Measurements from ENCODE around the gene MBNL1. TPM values are rescaled to one million over a fixed set of nuclear protein-coding genes. Genes with fewer than 3 reads are reported as not detected.

Gene MBNL1
- total RNA-seq, 1 experiment from 2014 or later: 117 TPM

DNA sequence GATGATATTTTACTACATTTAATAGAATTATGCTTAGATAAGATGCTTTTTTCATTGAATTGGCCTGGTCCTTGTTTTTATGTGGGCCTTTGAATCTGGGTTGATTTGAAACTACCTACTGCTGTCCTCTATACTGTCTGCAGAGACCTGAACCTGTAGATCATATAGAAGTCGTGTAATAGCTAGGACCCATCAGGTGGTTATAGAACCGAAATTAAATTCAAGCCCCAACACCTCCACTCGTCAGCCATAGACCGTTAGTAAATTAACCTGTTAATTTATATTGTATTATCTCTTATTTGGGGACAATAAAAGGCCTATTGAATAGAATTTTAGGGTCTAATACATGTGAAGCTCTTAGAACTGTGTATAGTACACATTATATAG, 108.4 kb downstream of the MBNL1 start:
- POLR2A ChIA-PET (ENCODE audit: low non-redundant PET): interaction anchor here (0.6 kb wide), 1 partner anchor 134 kb away, joined by 3 read pairs; no protein-coding TSS in a partner anchor
- no peaks in the 10 kb centered on the region for H3K27me3 ChIP-seq (replicated peaks; ENCODE audit: insufficient read depth, low read depth, low read length, poor library complexity)
- CTCF ChIA-PET: no interaction called here
- H3K4me3 ChIP-seq (ENCODE audit: low read depth, low read length, poor library complexity, severe bottlenecking): no peak overlapping the region
- no peak for DNase-seq (ENCODE audit: low spot score)
- BruUV-seq (replicated peaks): no TSS peak
- H3K36me3 ChIP-seq (ENCODE audit: insufficient read depth, low read length, poor library complexity, severe bottlenecking): no peaks in the 10 kb centered on the region
- intact Hi-C loops (cut with micrococcal nuclease; ENCODE audit: unreplicated experiment): no loop called here
- peak overlapping the region; percentile 67 for H3K27ac ChIP-seq (ENCODE audit: low read depth, low read length, poor library complexity, severe bottlenecking)
- H3K4me1 ChIP-seq (ENCODE audit: insufficient read depth, low read length, poor library complexity, severe bottlenecking): peaks cover 43% of the 10 kb centered on the region
- no peaks in the 10 kb centered on the region for H3K9me3 ChIP-seq (ENCODE audit: low read depth, low read length, poor library complexity, severe bottlenecking)
- no peak for TF ChIP-seq EZH2 (IDR thresholded peaks at IDR 0.05; ENCODE audit: borderline replicate concordance, low read depth, low read length, poor library complexity, severe bottlenecking)

DNA sequence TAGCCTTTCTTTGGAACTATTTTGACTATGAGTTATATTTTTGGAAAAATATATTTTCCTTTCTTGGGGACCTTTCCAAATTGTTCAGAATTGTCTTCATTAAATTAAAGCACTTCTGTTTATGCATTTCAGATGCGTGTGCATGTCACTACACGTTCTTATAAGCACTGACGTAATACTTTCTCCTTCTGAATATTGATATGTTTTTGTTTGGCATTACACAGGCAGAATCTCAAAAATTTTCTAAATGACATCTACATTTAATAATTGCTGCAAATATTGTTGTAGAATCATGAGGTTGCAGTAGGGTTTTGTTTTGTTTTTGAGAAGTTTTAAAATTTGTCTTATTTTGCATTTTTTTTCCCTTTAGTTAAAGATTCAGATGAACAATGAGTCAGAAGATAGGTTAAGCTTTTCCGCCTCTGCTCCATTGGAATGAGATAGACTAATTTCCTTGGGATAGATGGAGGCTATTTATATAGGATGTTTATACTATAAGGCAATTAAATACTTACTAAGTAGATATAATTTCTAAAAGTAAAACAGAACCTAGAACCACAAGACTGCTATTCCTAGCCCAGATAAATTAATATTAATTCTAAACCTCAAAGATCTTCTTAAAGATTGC, 110.8 kb downstream of the MBNL1 start:
- H3K9me3 ChIP-seq (ENCODE audit: low read depth, low read length, poor library complexity, severe bottlenecking): no peaks in the 10 kb centered on the region
- peaks cover 59% of the 10 kb centered on the region for H3K4me1 ChIP-seq (ENCODE audit: insufficient read depth, low read length, poor library complexity, severe bottlenecking)
- ChIA-PET POLR2A (ENCODE audit: low non-redundant PET) (no interaction called here), CTCF (no interaction called here)
- H3K36me3 ChIP-seq (ENCODE audit: insufficient read depth, low read length, poor library complexity, severe bottlenecking): no peaks in the 10 kb centered on the region
- H3K27me3 ChIP-seq (replicated peaks; ENCODE audit: insufficient read depth, low read depth, low read length, poor library complexity): no peaks in the 10 kb centered on the region
- DNase-seq (ENCODE audit: low spot score): no peak
- intact Hi-C loops (cut with micrococcal nuclease; ENCODE audit: unreplicated experiment): no loop called here
- TF ChIP-seq, protein P1, sequence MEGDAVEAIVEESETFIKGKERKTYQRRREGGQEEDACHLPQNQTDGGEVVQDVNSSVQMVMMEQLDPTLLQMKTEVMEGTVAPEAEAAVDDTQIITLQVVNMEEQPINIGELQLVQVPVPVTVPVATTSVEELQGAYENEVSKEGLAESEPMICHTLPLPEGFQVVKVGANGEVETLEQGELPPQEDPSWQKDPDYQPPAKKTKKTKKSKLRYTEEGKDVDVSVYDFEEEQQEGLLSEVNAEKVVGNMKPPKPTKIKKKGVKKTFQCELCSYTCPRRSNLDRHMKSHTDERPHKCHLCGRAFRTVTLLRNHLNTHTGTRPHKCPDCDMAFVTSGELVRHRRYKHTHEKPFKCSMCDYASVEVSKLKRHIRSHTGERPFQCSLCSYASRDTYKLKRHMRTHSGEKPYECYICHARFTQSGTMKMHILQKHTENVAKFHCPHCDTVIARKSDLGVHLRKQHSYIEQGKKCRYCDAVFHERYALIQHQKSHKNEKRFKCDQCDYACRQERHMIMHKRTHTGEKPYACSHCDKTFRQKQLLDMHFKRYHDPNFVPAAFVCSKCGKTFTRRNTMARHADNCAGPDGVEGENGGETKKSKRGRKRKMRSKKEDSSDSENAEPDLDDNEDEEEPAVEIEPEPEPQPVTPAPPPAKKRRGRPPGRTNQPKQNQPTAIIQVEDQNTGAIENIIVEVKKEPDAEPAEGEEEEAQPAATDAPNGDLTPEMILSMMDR (conservative IDR thresholded peaks at IDR 0.05; ENCODE audit: low read depth, low read length): no peak
- no peak for TF ChIP-seq EZH2 (IDR thresholded peaks at IDR 0.05; ENCODE audit: borderline replicate concordance, low read depth, low read length, poor library complexity, severe bottlenecking)
- BruUV-seq (replicated peaks): no TSS peak
- H3K27ac ChIP-seq (ENCODE audit: low read depth, low read length, poor library complexity, severe bottlenecking): peak overlapping the region; percentile 10
- H3K4me3 ChIP-seq (ENCODE audit: low read depth, low read length, poor library complexity, severe bottlenecking): no peak overlapping the region

DNA sequence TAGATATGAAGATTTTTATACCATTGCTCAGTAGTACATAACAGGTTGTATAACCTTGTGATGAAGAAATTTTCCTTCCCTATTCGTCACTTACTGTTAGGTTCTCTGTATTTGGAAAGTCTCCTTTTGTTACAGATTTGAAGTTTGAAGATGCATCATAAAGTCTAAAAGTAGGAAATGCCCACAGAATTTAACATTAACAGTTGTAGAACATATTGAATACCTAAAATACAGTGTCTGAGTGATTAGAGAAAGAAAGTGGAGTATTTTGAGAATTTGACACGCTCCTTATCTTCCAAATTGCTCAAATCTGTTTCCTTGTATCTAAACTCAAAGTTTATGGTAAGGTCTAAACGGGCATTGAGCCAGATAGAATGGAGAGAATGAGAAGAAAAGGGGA, 111.3 kb downstream of the MBNL1 start:
- CTCF ChIA-PET: no interaction called here
- Histone ChIP-seq H3K36me3 (ENCODE audit: insufficient read depth, low read length, poor library complexity, severe bottlenecking) (no peaks in the 10 kb centered on the region), H3K9me3 (ENCODE audit: low read depth, low read length, poor library complexity, severe bottlenecking) (no peaks in the 10 kb centered on the region), H3K27me3 (replicated peaks; ENCODE audit: insufficient read depth, low read depth, low read length, poor library complexity) (no peaks in the 10 kb centered on the region), H3K4me3 (ENCODE audit: low read depth, low read length, poor library complexity, severe bottlenecking) (no peak overlapping the region), H3K4me1 (ENCODE audit: insufficient read depth, low read length, poor library complexity, severe bottlenecking) (peaks cover 58% of the 10 kb centered on the region), H3K27ac (ENCODE audit: low read depth, low read length, poor library complexity, severe bottlenecking) (peak overlapping the region; percentile 16)
- BruUV-seq (replicated peaks): no TSS peak
- no peak for TF ChIP-seq EZH2 (IDR thresholded peaks at IDR 0.05; ENCODE audit: borderline replicate concordance, low read depth, low read length, poor library complexity, severe bottlenecking)
- TF ChIP-seq, protein P1 (conservative IDR thresholded peaks at IDR 0.05; ENCODE audit: low read depth, low read length): no peak
- no peak for DNase-seq (ENCODE audit: low spot score)
- intact Hi-C loops (cut with micrococcal nuclease; ENCODE audit: unreplicated experiment): no loop called here
- POLR2A ChIA-PET (ENCODE audit: low non-redundant PET): no interaction called here

DNA sequence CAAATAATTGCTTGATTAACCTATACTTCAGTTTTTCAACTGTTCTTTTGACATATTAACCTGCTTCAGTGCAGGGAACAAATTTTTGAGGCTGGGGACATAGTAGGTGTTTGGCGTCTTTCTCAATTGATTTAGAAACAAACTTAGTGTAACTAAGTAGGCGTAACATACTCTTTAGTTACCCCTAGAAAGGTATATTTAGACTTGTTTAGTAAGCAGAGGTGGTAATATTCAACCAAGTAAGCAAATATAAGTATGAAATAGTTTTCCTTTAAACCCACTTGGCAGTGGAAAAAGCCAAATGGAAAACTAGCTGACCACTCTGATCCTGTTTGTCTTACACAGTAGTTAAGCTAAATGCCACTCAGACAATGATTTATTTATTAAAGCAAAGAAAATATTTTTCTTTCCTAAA, 113.2 kb downstream of the MBNL1 start:
- CTCF ChIA-PET: no interaction called here
- intact Hi-C loops (cut with micrococcal nuclease; ENCODE audit: unreplicated experiment): no loop called here

More for the DNA sequence above, 113.2 kb downstream of the MBNL1 start:
- H3K4me1 ChIP-seq (ENCODE audit: insufficient read depth, low read length, poor library complexity, severe bottlenecking): peaks cover 52% of the 10 kb centered on the region
- TF ChIP-seq EZH2 (IDR thresholded peaks at IDR 0.05; ENCODE audit: borderline replicate concordance, low read depth, low read length, poor library complexity, severe bottlenecking): no peak
- TF ChIP-seq, protein P1 (conservative IDR thresholded peaks at IDR 0.05; ENCODE audit: low read depth, low read length): no peak
- no peaks in the 10 kb centered on the region for H3K9me3 ChIP-seq (ENCODE audit: low read depth, low read length, poor library complexity, severe bottlenecking)
- no peaks in the 10 kb centered on the region for H3K36me3 ChIP-seq (ENCODE audit: insufficient read depth, low read length, poor library complexity, severe bottlenecking)
- peak overlapping the region; percentile 29 for H3K4me3 ChIP-seq (ENCODE audit: low read depth, low read length, poor library complexity, severe bottlenecking)
- no peaks in the 10 kb centered on the region for H3K27me3 ChIP-seq (replicated peaks; ENCODE audit: insufficient read depth, low read depth, low read length, poor library complexity)
- POLR2A ChIA-PET (ENCODE audit: low non-redundant PET): interaction anchor here (0.7 kb wide), 1 partner anchor 49 kb away, joined by 3 read pairs; no protein-coding TSS in a partner anchor
- no TSS peak for BruUV-seq (replicated peaks)
- H3K27ac ChIP-seq (ENCODE audit: low read depth, low read length, poor library complexity, severe bottlenecking): peak overlapping the region; percentile 27
- no peak for DNase-seq (ENCODE audit: low spot score)
